Brain microvascular endothelial cell (primary cell): Measurements from ENCODE around the gene LRRC4B.

Experiments
- DNase-seq: peaks from one replicate; pipeline ENCODE4 v3.0.0-alpha.2; 2020
- H3K27ac ChIP-seq: fragments of 250-450 bp; sonication (Bioruptor Pico); 2 replicates; pipeline ENCODE4 v1.5.1; 2020; ENCODE audit warnings: mild to moderate bottlenecking, moderate library complexity
- H3K27me3 ChIP-seq: fragments of 250-450 bp; sonication (Bioruptor Pico); replicated peaks from 2 replicates; pipeline ENCODE4 v1.5.1; 2020; ENCODE audit warnings: mild to moderate bottlenecking
- H3K36me3 ChIP-seq: fragments of 250-450 bp; sonication (Bioruptor Pico); replicated peaks from 2 replicates; pipeline ENCODE4 v1.5.1; 2020; ENCODE audit warnings: mild to moderate bottlenecking
- H3K4me3 ChIP-seq: 2 replicates; pipeline ENCODE4 v1.5.1; 2011; ENCODE audit warnings: low read depth, mild to moderate bottlenecking, control low read depth, low read length, moderate library complexity
- in situ Hi-C: cut with HindIII; loops from 2 replicates; pipeline ENCODE4 v1.10.0; 2017; ENCODE audit warnings: low sequenced_read_pairs, low pct_ligation_motif_present
- TF ChIP-seq, protein P1 (sequence below): IDR thresholded peaks from 2 replicates; pipeline ENCODE4 v1.5.1; 2011; ENCODE audit warnings: low read depth, mild to moderate bottlenecking, moderate library complexity, low read length, control low read depth, inconsistent platforms; ENCODE audit errors: missing control alignments

LRRC4B gene

GRCh38 chr19:50548191-50549058, 19.8 kb downstream of the LRRC4B start:
- no peak overlapping the region for H3K4me3 ChIP-seq
- in situ Hi-C loops: no loop called here
- DNase-seq: no peak
- no peaks in the 10 kb centered on the region for H3K36me3 ChIP-seq
- peaks cover 25% of the 10 kb centered on the region for H3K27me3 ChIP-seq
- no peak overlapping the region for H3K27ac ChIP-seq
- TF ChIP-seq, protein P1, sequence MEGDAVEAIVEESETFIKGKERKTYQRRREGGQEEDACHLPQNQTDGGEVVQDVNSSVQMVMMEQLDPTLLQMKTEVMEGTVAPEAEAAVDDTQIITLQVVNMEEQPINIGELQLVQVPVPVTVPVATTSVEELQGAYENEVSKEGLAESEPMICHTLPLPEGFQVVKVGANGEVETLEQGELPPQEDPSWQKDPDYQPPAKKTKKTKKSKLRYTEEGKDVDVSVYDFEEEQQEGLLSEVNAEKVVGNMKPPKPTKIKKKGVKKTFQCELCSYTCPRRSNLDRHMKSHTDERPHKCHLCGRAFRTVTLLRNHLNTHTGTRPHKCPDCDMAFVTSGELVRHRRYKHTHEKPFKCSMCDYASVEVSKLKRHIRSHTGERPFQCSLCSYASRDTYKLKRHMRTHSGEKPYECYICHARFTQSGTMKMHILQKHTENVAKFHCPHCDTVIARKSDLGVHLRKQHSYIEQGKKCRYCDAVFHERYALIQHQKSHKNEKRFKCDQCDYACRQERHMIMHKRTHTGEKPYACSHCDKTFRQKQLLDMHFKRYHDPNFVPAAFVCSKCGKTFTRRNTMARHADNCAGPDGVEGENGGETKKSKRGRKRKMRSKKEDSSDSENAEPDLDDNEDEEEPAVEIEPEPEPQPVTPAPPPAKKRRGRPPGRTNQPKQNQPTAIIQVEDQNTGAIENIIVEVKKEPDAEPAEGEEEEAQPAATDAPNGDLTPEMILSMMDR: no peak

- no peak for DNase-seq
- Histone ChIP-seq H3K27ac (no peak overlapping the region), H3K36me3 (no peaks in the 10 kb centered on the region), H3K27me3 (peaks cover 22% of the 10 kb centered on the region), H3K4me3 (no peak overlapping the region)
- TF ChIP-seq, protein P1: no peak
- in situ Hi-C loops: no loop called here
Observed at GRCh38 chr19:50547385-50548190, 20.6 kb downstream of the LRRC4B start.

- in situ Hi-C loops: no loop called here
- TF ChIP-seq, protein P1: no peak
- no peak for DNase-seq
- no peak overlapping the region for H3K4me3 ChIP-seq
- peaks cover 17% of the 10 kb centered on the region for H3K27me3 ChIP-seq
- H3K27ac ChIP-seq: no peak overlapping the region
- no peaks in the 10 kb centered on the region for H3K36me3 ChIP-seq
Observed at GRCh38 chr19:50546527-50547221, 21.6 kb downstream of the LRRC4B start.

DNA sequence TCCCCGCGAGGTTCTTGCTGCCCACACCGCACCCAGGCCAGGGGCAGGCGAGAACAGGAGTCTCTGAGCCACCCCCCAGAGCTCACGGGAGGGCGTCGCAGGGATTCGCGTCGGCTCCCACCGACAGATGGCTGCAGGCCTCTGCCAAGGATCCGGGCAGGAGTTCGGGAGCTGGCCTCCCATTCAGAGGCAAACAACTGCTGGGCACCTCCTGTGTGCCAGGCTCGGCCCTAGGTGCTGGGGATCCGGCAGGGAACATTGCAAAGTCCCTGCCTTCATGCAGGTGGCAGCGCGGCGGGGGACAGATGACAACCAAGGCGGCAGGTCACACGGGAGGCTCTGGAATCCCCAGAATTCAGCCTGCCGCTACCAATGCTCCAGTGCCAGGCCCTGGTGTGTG, 25.3 kb downstream of the LRRC4B start:
- TF ChIP-seq, protein P1: no peak
- Histone ChIP-seq H3K4me3 (no peak overlapping the region), H3K36me3 (no peaks in the 10 kb centered on the region), H3K27ac (no peak overlapping the region), H3K27me3 (peaks cover 2% of the 10 kb centered on the region)
- DNase-seq: no peak
- in situ Hi-C loops: no loop called here

DNA sequence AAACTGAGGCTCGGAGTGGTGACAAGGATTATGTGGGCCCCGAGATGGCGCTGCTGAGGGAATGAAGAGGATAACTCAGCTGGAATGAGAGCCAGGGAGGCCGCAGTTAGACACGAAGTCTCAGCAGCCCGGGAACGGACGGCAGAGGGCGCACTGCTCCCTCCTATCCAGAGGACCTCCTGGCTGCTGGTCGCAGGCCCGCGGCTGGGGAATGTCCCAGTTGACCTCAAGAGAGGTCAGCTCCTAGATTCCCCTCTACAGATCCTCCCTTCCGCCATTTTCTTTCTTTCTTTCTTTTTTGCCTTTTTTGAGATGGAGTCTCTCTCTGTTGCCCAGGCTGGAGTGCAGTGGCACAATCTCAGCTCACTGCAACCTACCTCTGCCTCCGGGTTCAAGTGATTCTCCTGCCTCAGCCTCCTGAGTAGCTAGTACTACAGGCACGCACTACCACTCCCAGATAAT, 30.4 kb downstream of the LRRC4B start:
- peak; percentile 85 for DNase-seq
- TF ChIP-seq, protein P1: peak; percentile 82
- H3K36me3 ChIP-seq: no peaks in the 10 kb centered on the region
- in situ Hi-C loops: no loop called here
- no peak overlapping the region for H3K27ac ChIP-seq
- H3K27me3 ChIP-seq: peaks cover 2% of the 10 kb centered on the region
- H3K4me3 ChIP-seq: no peak overlapping the region
